ENCODE measurements around the gene CDH16. TPM values are rescaled to one million over a fixed set of nuclear protein-coding genes. Genes with fewer than 3 reads are reported as not detected.

Gene CDH16
- total and polyA plus RNA-seq, 2 of the 13 experiments (the other 11 are each of a cell fraction or from before 2014, with no cell fraction given), result 2.7 to 3.9 TPM

DNA sequence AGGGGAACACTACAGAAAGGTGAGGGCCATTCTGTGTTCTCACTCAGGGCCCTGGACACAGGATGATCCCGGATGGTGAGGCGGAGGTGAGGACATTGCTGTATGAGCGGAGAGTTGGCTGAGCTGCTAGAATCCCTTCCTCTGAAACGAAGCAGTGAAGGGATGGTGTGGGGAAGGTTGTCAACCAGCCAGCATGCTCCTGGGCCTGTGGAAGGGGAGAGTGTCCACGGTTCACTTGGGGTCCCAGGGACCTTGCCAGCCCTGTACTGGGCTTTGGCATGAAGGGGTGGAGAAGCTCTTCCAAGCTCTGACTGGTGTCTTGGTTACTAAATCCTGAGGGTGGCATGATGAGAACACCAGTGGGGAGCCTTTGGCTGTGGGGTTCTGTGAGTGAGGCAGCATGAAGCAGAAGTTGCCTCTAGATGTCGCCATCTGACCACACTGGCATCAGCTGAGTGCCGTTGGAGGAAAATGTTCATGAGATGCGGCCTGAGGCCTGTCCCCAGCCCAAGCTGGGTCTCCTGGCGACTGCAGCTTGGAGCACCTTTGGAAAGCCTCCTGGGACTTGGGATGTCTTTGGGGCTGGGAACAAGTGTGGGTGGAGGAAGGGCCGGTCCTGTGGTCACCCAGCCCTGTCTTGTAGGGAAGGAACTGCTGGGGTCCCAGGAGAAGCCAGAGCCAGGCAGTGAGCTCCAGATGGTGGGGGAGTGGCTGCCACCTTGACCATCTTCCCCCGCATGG, 23.6 kb downstream of the CDH16 start (continued):
- TF ChIP-seq ZBTB40 (IDR thresholded peaks at IDR 0.05) (no peak), ZBTB40 (CRISPR knock-in tag; IDR thresholded peaks at IDR 0.05) (no peak), NCOA5 (CRISPR knock-in tag; IDR thresholded peaks at IDR 0.05) (no peak), MTA1 (CRISPR knock-in tag; IDR thresholded peaks at IDR 0.05; ENCODE audit: borderline replicate concordance) (no peak), MTF2 (CRISPR knock-in tag; IDR thresholded peaks at IDR 0.05; ENCODE audit: borderline replicate concordance) (no peak), MXD4 (CRISPR knock-in tag; IDR thresholded peaks at IDR 0.05) (no peak), ZSCAN30 (CRISPR knock-in tag; IDR thresholded peaks at IDR 0.05) (no peak), ZBTB49 (CRISPR knock-in tag; IDR thresholded peaks at IDR 0.05; ENCODE audit: borderline replicate concordance) (peak; percentile 70; the same call in 1 of the 2 replicates), HNRNPL (IDR thresholded peaks at IDR 0.05; ENCODE audit: low read depth, low read length) (no peak), NFKB2 (CRISPR knock-in tag; IDR thresholded peaks at IDR 0.05; ENCODE audit: borderline replicate concordance) (peak; percentile 21; the same call in 1 of the 2 replicates)
- TF ChIP-seq, protein P1, sequence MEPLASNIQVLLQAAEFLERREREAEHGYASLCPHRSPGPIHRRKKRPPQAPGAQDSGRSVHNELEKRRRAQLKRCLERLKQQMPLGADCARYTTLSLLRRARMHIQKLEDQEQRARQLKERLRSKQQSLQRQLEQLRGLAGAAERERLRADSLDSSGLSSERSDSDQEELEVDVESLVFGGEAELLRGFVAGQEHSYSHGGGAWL (CRISPR knock-in tag; IDR thresholded peaks at IDR 0.05), result 0 out of 2 replicates have a peak, but pooled peaks have one; percentile 43
- TF ChIP-seq, protein P2, sequence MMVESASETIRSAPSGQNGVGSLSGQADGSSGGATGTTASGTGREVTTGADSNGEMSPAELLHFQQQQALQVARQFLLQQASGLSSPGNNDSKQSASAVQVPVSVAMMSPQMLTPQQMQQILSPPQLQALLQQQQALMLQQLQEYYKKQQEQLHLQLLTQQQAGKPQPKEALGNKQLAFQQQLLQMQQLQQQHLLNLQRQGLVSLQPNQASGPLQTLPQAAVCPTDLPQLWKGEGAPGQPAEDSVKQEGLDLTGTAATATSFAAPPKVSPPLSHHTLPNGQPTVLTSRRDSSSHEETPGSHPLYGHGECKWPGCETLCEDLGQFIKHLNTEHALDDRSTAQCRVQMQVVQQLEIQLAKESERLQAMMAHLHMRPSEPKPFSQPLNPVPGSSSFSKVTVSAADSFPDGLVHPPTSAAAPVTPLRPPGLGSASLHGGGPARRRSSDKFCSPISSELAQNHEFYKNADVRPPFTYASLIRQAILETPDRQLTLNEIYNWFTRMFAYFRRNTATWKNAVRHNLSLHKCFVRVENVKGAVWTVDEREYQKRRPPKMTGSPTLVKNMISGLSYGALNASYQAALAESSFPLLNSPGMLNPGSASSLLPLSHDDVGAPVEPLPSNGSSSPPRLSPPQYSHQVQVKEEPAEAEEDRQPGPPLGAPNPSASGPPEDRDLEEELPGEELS (CRISPR knock-in tag; IDR thresholded peaks at IDR 0.05), result no peak
- TF ChIP-seq, protein P3, sequence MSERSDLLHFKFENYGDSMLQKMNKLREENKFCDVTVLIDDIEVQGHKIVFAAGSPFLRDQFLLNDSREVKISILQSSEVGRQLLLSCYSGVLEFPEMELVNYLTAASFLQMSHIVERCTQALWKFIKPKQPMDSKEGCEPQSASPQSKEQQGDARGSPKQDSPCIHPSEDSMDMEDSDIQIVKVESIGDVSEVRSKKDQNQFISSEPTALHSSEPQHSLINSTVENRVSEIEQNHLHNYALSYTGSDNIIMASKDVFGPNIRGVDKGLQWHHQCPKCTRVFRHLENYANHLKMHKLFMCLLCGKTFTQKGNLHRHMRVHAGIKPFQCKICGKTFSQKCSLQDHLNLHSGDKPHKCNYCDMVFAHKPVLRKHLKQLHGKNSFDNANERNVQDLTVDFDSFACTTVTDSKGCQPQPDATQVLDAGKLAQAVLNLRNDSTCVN (CRISPR knock-in tag; IDR thresholded peaks at IDR 0.05; ENCODE audit: borderline replicate concordance), result no peak

Data from HepG2 (cell line).